ENCODE results near the gene CACNB4.

GRCh38 chr2:151857650-151858049, 241.2 kb downstream of the CACNB4 start:
- TF ChIP-seq FOXM1 (IDR thresholded peaks at IDR 0.05; ENCODE audit: low read depth) (no peak), FOXM1 (CRISPR knock-in tag; IDR thresholded peaks at IDR 0.05; ENCODE audit: low read depth) (no peak), CBX1 (IDR thresholded peaks at IDR 0.05; ENCODE audit: low read depth) (no peak), E2F4 (CRISPR knock-in tag; IDR thresholded peaks at IDR 0.05; ENCODE audit: low read depth) (no peak), CHD1 (IDR thresholded peaks at IDR 0.05; ENCODE audit: low read length) (no peak), ZNF518B (CRISPR knock-in tag; IDR thresholded peaks at IDR 0.05) (no peak)

All from K562 (cell line).